H9 (cell line): ENCODE results near the gene LRRC31. TPM values are rescaled to one million over a fixed set of nuclear protein-coding genes. Genes with fewer than 3 reads are reported as not detected.

ENCODE experiments used
- DNase-seq: peaks from one replicate; pipeline ENCODE4 v3.0.0-alpha.2; 2017
- H2AFZ ChIP-seq: one replicate; pipeline ENCODE4 v1.6.1; 2013; ENCODE audit warnings: mild to moderate bottlenecking, low read length, control low read depth, moderate library complexity
- H2AK5ac ChIP-seq: 2 replicates; pipeline ENCODE4 v1.6.1; 2013; ENCODE audit warnings: low read length, control low read depth, mixed read lengths; ENCODE audit not compliant: insufficient read length
- H2BK120ac ChIP-seq: one replicate; pipeline ENCODE4 v1.6.1; 2013; ENCODE audit warnings: low read depth, mild to moderate bottlenecking, low read length, control low read depth, inconsistent platforms; ENCODE audit not compliant: poor library complexity, severe bottlenecking
- H2BK12ac ChIP-seq: 2 replicates; pipeline ENCODE4 v1.6.1; 2013; ENCODE audit warnings: low read length, control low read depth, mixed read lengths, low read depth; ENCODE audit not compliant: insufficient read length
- H2BK15ac ChIP-seq: 2 replicates; pipeline ENCODE4 v1.6.1; 2013; ENCODE audit warnings: low read depth, low read length, control low read depth
- H2BK20ac ChIP-seq: one replicate; pipeline ENCODE4 v1.6.1; 2013; ENCODE audit warnings: low read depth, mild to moderate bottlenecking, low read length, control low read depth, inconsistent platforms; ENCODE audit not compliant: poor library complexity, severe bottlenecking
- H2BK5ac ChIP-seq: 2 replicates; pipeline ENCODE4 v1.6.1; 2013; ENCODE audit warnings: low read length, control low read depth, mixed read lengths; ENCODE audit not compliant: insufficient read length
- H3K14ac ChIP-seq: 2 replicates; pipeline ENCODE4 v1.6.1; 2013; ENCODE audit warnings: low read length, control low read depth; ENCODE audit not compliant: insufficient read depth
- H3K18ac ChIP-seq: 2 replicates; pipeline ENCODE4 v1.6.1; 2013; ENCODE audit warnings: low read depth, mild to moderate bottlenecking, mixed read lengths, low read length, control low read depth; ENCODE audit not compliant: insufficient read length
- H3K23ac ChIP-seq: 2 replicates; pipeline ENCODE4 v1.6.1; 2013; ENCODE audit warnings: low read length, control low read depth, mixed read lengths, low read depth; ENCODE audit not compliant: insufficient read length
- H3K23me2 ChIP-seq: 2 replicates; pipeline ENCODE4 v1.6.1; 2013; ENCODE audit warnings: low read depth, mild to moderate bottlenecking, mixed read lengths, low read length, control low read depth; ENCODE audit not compliant: insufficient read length, poor library complexity, severe bottlenecking
- H3K27ac ChIP-seq: 2 replicates; pipeline ENCODE4 v1.5.1; 2013; ENCODE audit warnings: low read length, control low read depth, mixed read lengths, low read depth; ENCODE audit not compliant: insufficient read length
- H3K27me3 ChIP-seq: 2 replicates; pipeline ENCODE4 v1.6.1; 2013; ENCODE audit warnings: low read length, control low read depth, inconsistent platforms; ENCODE audit not compliant: insufficient read depth
- H3K4ac ChIP-seq: 2 replicates; pipeline ENCODE4 v1.6.1; 2013; ENCODE audit warnings: low read depth, mild to moderate bottlenecking, control low read depth, inconsistent platforms, low read length, moderate library complexity
- H3K4me1 ChIP-seq: 2 replicates; pipeline ENCODE4 v1.6.1; 2013; ENCODE audit warnings: low read length, control low read depth, inconsistent platforms; ENCODE audit not compliant: insufficient read depth
- H3K4me2 ChIP-seq: 2 replicates; pipeline ENCODE4 v1.6.1; 2013; ENCODE audit warnings: low read length, control low read depth, mixed read lengths; ENCODE audit not compliant: insufficient read length, insufficient read depth
- H3K56ac ChIP-seq: 2 replicates; pipeline ENCODE4 v1.6.1; 2013; ENCODE audit warnings: low read depth, mild to moderate bottlenecking, mixed read lengths, low read length, control low read depth; ENCODE audit not compliant: insufficient read length
- H3K79me1 ChIP-seq: 2 replicates; pipeline ENCODE4 v1.6.1; 2013; ENCODE audit warnings: low read depth, mild to moderate bottlenecking, moderate library complexity, low read length, control low read depth, inconsistent platforms; ENCODE audit not compliant: insufficient read depth, poor library complexity, severe bottlenecking
- H3K79me2 ChIP-seq: 2 replicates; pipeline ENCODE4 v1.6.1; 2013; ENCODE audit warnings: low read length, control low read depth, inconsistent platforms; ENCODE audit not compliant: insufficient read depth
- H3K9ac ChIP-seq: 2 replicates; pipeline ENCODE4 v1.6.1; 2013; ENCODE audit warnings: low read length, control low read depth, mixed read lengths; ENCODE audit not compliant: insufficient read length; ENCODE audit errors: extremely low read depth
- H3K9me3 ChIP-seq: one replicate; pipeline ENCODE4 v1.6.1; 2013; ENCODE audit warnings: low read depth, low read length, inconsistent platforms; ENCODE audit not compliant: control insufficient read depth
- H3T11ph ChIP-seq: one replicate; pipeline ENCODE4 v1.6.1; 2013; ENCODE audit warnings: mild to moderate bottlenecking, low read length, control low read depth, inconsistent platforms
- H4K20me1 ChIP-seq: one replicate; pipeline ENCODE4 v1.6.1; 2013; ENCODE audit not compliant: control insufficient read depth, insufficient read length, insufficient read depth
- H4K5ac ChIP-seq: 2 replicates; pipeline ENCODE4 v1.6.1; 2013; ENCODE audit warnings: low read depth, mild to moderate bottlenecking, mixed read lengths, low read length, control low read depth; ENCODE audit not compliant: insufficient read length
- H4K8ac ChIP-seq: replicated peaks from 2 replicates; pipeline ENCODE4 v1.6.1; 2013; ENCODE audit warnings: low read length, control low read depth, mixed read lengths, low read depth; ENCODE audit not compliant: insufficient read length
- H4K91ac ChIP-seq: 2 replicates; pipeline ENCODE4 v1.6.1; 2013; ENCODE audit warnings: low read depth, mild to moderate bottlenecking, moderate library complexity, mixed read lengths, low read length, control low read depth; ENCODE audit not compliant: insufficient read length
- H3K27ac Mint-ChIP-seq, 3 experiments: 2 replicates in 2 of 3; 3 replicates in 1 of 3; pipeline ENCODE4 v1.8.0; 2020 to 2021; ENCODE audit warnings: mixed read lengths in 3 of 3, mild to moderate bottlenecking in 1 of 3, moderate library complexity in 1 of 3
- H3K27me3 Mint-ChIP-seq: 2 replicates; pipeline ENCODE4 v1.8.0; 2021; ENCODE audit warnings: low read depth, mild to moderate bottlenecking, moderate library complexity, mixed read lengths
- H3K36me3 Mint-ChIP-seq, 3 experiments: 2 replicates in 2 of 3; 3 replicates in 1 of 3; pipeline ENCODE4 v1.8.0; 2020 to 2021; ENCODE audit warnings: low read depth in 3 of 3, mixed read lengths in 3 of 3; ENCODE audit not compliant: insufficient read depth in 1 of 3
- H3K4me1 Mint-ChIP-seq, 2 experiments: 2 replicates each; pipeline ENCODE4 v1.8.0; 2020; ENCODE audit warnings: mixed read lengths in 2 of 2
- H3K4me3 Mint-ChIP-seq, 2 experiments: 2 replicates in 1 of 2; 3 replicates in 1 of 2; pipeline ENCODE4 v1.8.0; 2020 to 2021; ENCODE audit warnings: mild to moderate bottlenecking in 2 of 2, mixed read lengths in 2 of 2, moderate library complexity in 1 of 2
- H3K9me3 Mint-ChIP-seq, 2 experiments: 2 replicates in 1 of 2; 3 replicates in 1 of 2; pipeline ENCODE4 v1.8.0; 2020; ENCODE audit warnings: mild to moderate bottlenecking in 2 of 2, mixed read lengths in 2 of 2, moderate library complexity in 1 of 2
- CTCF ChIP-seq: fragments of 200-600 bp; sonication (generic); conservative IDR thresholded peaks from 3 replicates; pipeline ENCODE4 v1.8.0; 2021; ENCODE audit warnings: antibody characterized with exemption, mild to moderate bottlenecking
- whole genome bisulfite sequencing: extraction: QIAGEN DNeasy Blood & Tissue Kit; methylation state at CpG from one replicate; pipeline ENCODE4 v1.1.7; 2013; ENCODE audit warnings: missing lambda C conversion rate, low lambda C conversion rate, mixed read lengths; ENCODE audit not compliant: insufficient read length; ENCODE audit errors: extremely low coverage; 5-methylcytosine and 5-hydroxymethylcytosine counted together
- total RNA-seq: library from RNA; stranded (reverse); gene quantifications from 2 replicates; pipeline ENCODE4 v1.2.1, GENCODE V29; 2021

Gene LRRC31
- total RNA-seq, 1 experiment from 2014 or later: not detected

- H2BK15ac ChIP-seq: no peak within 1 kb of the TSS
- no peaks in the 10 kb centered on the region for H3K79me2 ChIP-seq
- H3K27ac Mint-ChIP-seq: no peak within 1 kb of the TSS
- no peak within 1 kb of the TSS for H2BK120ac ChIP-seq
- no peaks in the 10 kb centered on the region for H3K4me1 ChIP-seq
- H2BK5ac ChIP-seq: no peak within 1 kb of the TSS
- H4K8ac ChIP-seq: no peak within 1 kb of the TSS
- no peak within 1 kb of the TSS for H2BK12ac ChIP-seq
- peaks cover 3 to 6% of the 10 kb centered on the region in 2 experiments; a peak in 3 of 4 replicates for H3K4me1 Mint-ChIP-seq
- no peaks in the 10 kb centered on the region; a peak in 1 of 7 replicates for H3K36me3 Mint-ChIP-seq
- no peaks in the 10 kb centered on the region for H3K9me3 ChIP-seq
- H3K27me3 Mint-ChIP-seq: no peaks in the 10 kb centered on the region
- no peak within 1 kb of the TSS for H3K18ac ChIP-seq
- H3K9me3 Mint-ChIP-seq: no peaks in the 10 kb centered on the region; a peak in 2 of 5 replicates
- H2AFZ ChIP-seq: no peak within 1 kb of the TSS
- no peak for DNase-seq
- no peak within 1 kb of the TSS for H4K91ac ChIP-seq
- H3K23me2 ChIP-seq: no peaks in the 10 kb centered on the region
- H3K4me3 Mint-ChIP-seq: no peak within 1 kb of the TSS
- no peak for TF ChIP-seq CTCF
- H3K27me3 ChIP-seq: no peaks in the 10 kb centered on the region
- H3K9ac ChIP-seq: no peak within 1 kb of the TSS
- H3K14ac ChIP-seq: no peak within 1 kb of the TSS
- no CpG with 5 or more reads among the region's 1 CpG for WGBS
- no peak within 1 kb of the TSS for H3K56ac ChIP-seq
- no peak within 1 kb of the TSS for H3K4ac ChIP-seq
- H3K23ac ChIP-seq: no peak within 1 kb of the TSS
- H2AK5ac ChIP-seq: no peak within 1 kb of the TSS
- no peaks in the 10 kb centered on the region for H3K79me1 ChIP-seq
- no peak within 1 kb of the TSS for H4K5ac ChIP-seq
- H2BK20ac ChIP-seq: no peak within 1 kb of the TSS
- no peak within 1 kb of the TSS for H3K27ac ChIP-seq
- no peaks in the 10 kb centered on the region for H4K20me1 ChIP-seq
- H3T11ph ChIP-seq: no peak within 1 kb of the TSS
- no peak within 1 kb of the TSS for H3K4me2 ChIP-seq
These were observed 41.5 kb upstream of the LRRC31 start, which contains the start of gene SAMD7 for GRCh38 chr3:169911272-169911671. Gene SAMD7 (plus strand): TSS chr3:169911572. CDS start chr3:169919499, 7,927 bp downstream.
